ENCODE results near the gene GRIK4.

GRCh38 chr11:120486138-120486537 is 25.4 kb upstream of the GRIK4 start:
- TF ChIP-seq CTCF (IDR thresholded peaks at IDR 0.05), result no peak
- no peak for TF ChIP-seq FOXK1 (CRISPR knock-in tag; IDR thresholded peaks at IDR 0.05)
- TF ChIP-seq, protein P1, sequence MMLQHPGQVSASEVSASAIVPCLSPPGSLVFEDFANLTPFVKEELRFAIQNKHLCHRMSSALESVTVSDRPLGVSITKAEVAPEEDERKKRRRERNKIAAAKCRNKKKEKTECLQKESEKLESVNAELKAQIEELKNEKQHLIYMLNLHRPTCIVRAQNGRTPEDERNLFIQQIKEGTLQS (CRISPR knock-in tag; conservative IDR thresholded peaks at IDR 0.05), result no peak
- TF ChIP-seq ZBTB21 (CRISPR knock-in tag; IDR thresholded peaks at IDR 0.05; ENCODE audit: borderline replicate concordance), result no peak
- TF ChIP-seq MXD4 (CRISPR knock-in tag; IDR thresholded peaks at IDR 0.05; ENCODE audit: borderline replicate concordance), result no peak
- TF ChIP-seq SP1 (CRISPR knock-in tag; conservative IDR thresholded peaks at IDR 0.05), result no peak
- no peak for TF ChIP-seq ESRRA (CRISPR knock-in tag; IDR thresholded peaks at IDR 0.05; ENCODE audit: borderline replicate concordance)

Measured in WTC11 (cell line).